Measurements from ENCODE around the gene RABGAP1L. TPM values are rescaled to one million over a fixed set of nuclear protein-coding genes. Genes with fewer than 3 reads are reported as not detected.
"Not testable (repeated sequence)": the region's sequence is repeated elsewhere in the genome, so short reads cannot be mapped to it uniquely, and the experiment has no call there.

RABGAP1L gene
- total RNA-seq, 1 donor from 2014 or later = 28.0 TPM

DNA sequence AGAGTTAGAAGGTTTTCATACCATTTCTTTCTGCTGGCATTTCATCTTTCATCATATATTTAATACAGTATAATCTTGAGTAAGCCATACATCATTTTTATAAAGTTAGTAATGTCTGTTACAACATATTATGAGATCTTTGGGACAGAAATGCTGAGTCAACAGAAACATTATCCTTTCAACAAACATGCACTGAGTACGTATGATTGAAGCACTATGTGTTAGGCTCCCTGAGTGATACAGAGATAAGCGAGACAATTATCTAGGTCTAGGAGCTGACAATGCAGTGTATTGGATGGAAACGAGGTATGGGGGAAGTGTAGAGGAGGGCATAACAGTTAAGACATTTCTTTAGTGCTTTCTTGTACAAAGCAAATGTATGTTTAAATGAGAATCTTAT lies 268.7 kb downstream of the RABGAP1L start:
- no peak for DNase-seq (ENCODE audit: low read depth, low spot score)

DNA sequence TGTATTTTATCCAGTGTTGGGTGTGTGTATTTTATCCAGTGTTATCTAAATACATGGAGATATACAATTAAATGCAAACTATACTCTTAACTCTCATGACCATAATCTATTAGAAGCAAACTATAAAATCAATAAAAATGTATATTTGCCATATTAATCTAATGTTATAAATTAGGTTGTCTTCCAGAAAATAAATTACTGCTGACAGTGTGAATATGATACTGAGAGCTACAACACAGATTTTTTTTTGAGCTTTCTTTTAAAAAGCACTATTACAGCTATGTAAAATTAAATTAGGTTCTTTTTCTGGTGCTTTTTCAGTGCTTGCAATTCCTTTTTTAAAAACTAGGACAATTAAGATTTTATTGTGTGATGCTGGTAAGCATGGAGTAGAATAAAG lies 269.4 kb downstream of the RABGAP1L start:
- DNase-seq (ENCODE audit: low read depth, low spot score) = no peak

DNA sequence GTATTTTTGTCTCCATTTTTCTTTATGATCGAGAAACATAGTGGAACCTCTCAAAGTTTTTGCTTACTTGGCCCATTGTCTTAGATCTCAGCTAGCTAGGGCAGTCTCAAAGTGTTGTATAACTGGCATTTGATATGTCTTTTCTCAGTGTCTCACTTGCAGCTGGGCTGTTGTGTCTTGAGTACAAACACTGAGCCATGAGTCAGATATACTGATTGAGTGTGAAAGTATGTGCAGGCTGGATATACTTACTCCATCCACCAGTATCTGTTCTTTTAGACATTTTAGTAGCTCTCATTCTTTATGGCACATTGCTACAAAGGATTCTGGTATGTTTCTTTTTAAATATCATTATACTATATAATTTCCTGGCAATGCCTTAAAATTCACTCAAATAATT lies 274.1 kb downstream of the RABGAP1L start:
- DNase-seq (ENCODE audit: low read depth, low spot score) = no peak

DNA sequence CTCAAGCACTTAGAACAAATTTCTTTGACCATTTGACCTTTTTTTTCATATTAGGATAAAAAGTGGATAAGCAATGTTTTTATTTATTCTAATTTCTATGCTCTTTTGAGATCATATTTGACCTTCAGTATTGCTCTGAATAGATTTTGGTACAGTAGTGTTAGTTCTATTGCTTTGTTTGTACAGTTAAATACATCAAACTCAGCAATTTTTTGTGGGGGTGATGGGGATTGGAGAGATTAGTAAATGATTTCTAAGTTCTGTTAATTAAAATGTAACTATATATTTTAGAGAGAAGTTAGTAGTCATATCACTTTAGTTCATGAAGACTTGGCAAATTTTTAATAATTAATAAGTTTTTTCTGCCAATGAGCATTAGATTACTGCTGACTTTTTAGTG lies 286.0 kb downstream of the RABGAP1L start:
- DNase-seq (ENCODE audit: low read depth, low spot score) = no peak

DNA sequence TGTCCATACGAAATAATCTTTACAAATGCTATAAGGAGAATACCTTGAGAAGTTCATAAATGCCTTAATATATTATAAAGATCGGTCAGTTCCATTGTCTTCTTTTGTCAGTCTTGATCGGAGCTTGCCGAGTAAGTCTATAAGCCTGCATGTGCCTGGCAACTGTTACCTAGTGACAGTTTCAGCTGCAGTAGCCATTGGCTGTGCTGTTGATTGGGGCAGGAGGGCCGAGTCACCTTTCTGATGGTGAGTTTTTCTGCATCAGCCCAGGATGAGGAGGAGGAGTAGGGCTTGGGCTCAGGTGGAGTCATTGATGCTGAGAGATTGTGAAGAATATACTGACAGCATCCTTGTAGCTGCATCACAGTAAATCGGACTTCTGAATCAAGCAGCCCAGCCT lies 286.5 kb downstream of the RABGAP1L start:
- DNase-seq (ENCODE audit: low read depth, low spot score) = no peak

DNA sequence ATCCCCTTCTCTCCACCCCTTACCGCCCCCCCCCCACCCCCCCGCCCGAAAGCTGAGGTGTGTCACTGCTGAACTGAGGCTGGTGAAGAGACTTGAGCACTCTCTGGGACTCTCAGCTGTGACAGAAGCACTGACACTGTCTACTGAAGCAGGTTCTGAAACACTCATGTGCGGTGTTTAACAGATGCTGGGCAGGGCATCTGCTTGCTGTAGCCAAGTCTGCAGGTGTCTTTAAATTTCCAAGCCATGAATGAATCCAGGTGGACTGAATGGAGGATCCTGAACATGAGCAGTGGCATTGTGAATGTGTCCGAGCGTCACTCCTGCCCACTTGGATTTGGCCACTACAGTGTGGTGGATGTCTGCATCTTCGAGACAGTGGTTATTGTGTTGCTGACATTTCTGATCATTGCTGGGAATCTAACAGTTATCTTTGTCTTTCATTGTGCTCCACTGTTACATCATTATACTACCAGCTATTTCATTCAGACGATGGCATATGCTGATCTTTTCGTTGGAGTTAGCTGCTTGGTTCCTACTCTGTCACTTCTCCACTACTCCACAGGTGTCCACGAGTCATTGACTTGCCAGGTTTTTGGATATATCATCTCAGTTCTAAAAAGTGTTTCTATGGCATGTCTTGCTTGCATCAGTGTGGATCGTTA lies 288.7 kb downstream of the RABGAP1L start, which contains the start of gene GPR52:
Gene GPR52 (plus strand): TSS at position 99 of the 665 bp plus-strand sequence. CDS start 148 bp downstream, at position 247.
- no peak for DNase-seq (ENCODE audit: low read depth, low spot score)

DNA sequence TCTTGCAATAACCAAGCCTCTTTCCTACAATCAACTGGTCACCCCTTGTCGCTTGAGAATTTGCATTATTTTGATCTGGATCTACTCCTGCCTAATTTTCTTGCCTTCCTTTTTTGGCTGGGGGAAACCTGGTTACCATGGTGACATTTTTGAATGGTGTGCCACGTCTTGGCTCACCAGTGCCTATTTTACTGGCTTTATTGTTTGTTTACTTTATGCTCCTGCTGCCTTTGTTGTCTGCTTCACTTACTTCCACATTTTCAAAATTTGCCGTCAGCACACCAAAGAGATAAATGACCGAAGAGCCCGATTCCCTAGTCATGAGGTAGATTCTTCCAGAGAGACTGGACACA lies 289.2 kb downstream of the RABGAP1L start:
- DNase-seq (ENCODE audit: low read depth, low spot score) = no peak

DNA sequence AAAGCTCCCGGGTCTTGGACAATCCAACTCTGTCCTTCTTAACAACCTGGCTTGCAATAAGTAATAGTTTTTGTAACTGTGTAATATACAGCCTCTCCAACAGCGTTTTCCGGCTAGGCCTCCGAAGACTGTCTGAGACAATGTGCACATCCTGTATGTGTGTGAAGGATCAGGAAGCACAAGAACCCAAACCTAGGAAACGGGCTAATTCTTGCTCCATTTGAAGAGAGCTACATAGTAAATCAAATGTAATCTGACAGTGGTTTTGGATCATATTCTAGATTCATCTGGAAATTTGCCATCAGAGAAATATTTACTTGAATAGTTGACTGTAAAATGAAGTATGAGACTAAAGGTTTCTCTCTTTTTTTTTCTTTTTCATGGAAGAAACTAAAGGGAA lies 289.7 kb downstream of the RABGAP1L start:
- DNase-seq (ENCODE audit: low read depth, low spot score) = no peak

DNA sequence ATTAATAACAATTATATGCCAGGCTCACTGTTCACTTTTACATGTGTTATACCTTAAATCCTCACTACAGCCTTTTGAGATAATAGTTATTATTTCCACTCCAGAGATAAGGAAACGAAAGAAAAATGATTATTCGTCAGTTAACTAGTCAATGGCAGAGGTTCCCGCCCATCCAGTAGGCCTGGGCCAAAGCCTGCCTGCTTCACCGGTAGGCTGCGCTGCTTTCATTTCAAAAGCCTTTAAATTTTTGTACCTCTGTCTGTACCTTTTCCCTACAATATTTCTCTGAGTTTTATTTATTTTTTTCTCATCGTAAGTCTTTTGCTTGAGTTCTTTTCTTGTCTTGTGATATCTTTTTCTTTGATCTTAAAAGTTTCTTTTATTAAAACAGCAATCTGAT lies 292.1 kb downstream of the RABGAP1L start:
- no peak for DNase-seq (ENCODE audit: low read depth, low spot score)

DNA sequence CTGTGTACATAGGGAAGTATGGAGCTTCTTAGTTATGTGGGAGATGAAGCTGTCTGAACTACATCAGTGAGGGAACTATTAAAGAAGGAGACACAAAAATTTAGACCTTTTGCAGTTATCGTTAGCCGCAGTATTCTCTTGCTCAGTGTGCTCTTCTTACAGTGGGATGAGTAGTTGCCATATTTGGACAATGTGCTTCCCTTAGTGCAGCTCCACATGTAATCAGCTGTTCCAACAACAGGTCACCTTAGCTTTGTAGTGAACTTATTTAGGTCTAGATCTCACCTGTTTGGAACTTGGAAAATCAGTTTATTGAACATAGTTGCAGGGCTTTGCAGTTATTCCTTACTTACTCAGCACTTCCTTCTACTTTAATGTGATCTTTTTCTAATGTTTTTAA lies 306.5 kb downstream of the RABGAP1L start:
- no peak for DNase-seq (ENCODE audit: low read depth, low spot score)

DNA sequence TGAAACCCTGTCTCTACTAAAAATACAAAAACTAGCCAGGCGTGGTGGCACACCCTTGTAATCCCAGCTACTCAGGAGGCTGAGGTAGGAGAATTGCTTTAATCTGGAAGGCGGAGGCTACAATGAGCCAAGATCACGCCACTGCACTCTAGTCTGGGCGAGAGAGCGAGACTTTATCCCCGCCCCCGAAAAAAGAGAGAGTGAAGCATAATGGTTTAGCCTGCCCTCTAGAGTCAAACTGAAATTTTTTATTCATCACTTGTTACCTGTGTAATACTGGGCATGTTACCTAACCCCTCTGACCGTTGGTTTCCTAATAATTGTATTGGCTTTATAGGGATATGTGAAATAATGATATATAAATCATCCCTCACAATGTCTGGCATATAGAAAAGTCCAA lies 307.3 kb downstream of the RABGAP1L start:
- no peak for DNase-seq (ENCODE audit: low read depth, low spot score)

DNA sequence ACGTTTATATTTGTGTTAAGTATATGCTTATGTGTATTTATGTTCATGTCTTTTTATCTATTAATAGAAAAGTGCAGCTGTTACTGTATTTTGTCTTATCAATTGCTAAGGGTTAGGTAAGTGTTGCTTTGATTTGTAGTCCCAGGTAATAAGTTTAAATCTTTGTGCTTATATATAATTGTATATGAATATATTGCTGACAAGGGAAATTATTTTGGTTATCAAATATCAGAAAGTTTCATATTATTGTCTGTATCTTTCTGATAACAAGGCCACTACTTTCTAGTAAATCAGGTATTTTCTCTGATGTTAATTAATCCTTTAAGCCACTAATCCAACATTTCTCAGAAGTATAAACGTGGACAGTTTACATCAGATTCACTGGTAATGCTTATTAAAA lies 309.7 kb downstream of the RABGAP1L start:
- DNase-seq (ENCODE audit: low read depth, low spot score) = no peak

DNA sequence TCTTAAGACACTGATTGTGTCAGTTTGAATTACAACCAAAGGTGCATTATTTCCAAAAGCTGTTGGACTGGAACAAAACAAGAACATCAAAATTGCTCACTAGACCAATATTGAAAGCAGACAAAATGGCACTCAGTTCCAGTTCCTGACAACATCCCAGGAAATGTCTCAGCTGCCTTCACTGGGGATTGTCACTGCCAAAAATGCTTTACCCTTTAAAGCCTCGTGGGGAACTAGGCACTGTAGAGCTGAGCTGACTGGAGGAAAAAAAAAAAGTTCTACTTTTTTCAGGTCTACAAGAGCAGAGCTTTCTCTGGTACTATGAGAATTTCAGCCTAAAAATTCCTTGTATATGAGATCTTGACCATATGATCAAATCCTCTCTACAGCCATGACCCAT lies 310.4 kb downstream of the RABGAP1L start:
- DNase-seq (ENCODE audit: low read depth, low spot score) = no peak

DNA sequence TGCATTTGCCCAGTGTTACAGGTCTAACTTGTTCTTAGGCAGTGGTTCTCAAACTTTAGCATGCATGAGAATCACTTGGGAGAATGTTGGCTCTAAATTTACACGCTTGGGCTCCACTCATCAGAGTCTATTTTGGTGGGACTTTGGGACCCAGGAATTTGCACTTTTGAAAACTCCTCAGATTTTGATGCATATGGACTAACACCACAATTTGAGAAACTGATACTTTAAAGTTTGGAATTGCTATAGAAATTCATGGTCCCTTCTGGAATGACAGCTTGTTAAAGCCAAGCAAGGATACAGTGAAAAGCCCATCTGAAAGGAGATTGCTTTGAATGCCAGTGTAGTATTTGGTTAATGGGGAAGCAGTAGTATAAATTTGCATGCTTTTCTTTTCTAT lies 320.0 kb downstream of the RABGAP1L start:
- DNase-seq (ENCODE audit: low read depth, low spot score) = no peak

DNA sequence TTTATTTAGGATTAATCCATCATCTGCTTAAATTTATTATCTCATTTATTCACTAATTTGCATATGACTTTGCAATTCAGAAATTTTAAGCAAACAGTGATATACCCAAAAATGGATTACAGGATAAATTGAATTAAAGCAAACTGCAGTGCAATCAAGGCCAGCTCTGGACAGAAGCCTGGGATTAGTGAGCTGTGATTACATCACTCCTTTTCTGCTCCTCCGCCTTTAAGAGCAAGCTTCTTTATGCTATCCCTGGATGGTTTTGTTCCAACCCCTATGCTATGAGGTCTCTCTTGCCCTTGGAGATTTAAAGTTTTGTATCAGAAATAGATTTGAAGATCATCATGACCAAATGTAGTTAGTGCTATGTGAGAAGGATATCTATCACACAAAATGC lies 321.0 kb downstream of the RABGAP1L start:
- no peak for DNase-seq (ENCODE audit: low read depth, low spot score)

DNA sequence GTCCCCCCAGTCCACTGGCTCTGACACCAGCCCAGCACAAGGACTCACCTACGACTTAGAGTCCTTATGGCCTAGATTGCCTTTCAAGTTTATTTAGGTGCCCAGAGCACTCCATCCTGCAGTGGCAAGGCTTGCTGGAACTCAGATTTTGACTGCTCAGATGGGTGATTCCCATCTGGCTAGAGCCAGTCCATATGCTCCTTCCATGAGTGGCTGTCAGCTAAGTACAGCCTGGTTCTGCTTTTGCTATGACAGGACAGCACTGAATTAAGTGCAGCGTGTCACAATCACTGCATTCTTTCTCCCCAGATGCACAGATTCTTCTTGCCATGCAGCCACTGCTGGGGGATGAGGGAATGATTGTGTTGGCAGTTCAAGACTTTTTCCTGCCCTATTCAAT lies 332.3 kb downstream of the RABGAP1L start:
- DNase-seq (ENCODE audit: low read depth, low spot score) = no peak

DNA sequence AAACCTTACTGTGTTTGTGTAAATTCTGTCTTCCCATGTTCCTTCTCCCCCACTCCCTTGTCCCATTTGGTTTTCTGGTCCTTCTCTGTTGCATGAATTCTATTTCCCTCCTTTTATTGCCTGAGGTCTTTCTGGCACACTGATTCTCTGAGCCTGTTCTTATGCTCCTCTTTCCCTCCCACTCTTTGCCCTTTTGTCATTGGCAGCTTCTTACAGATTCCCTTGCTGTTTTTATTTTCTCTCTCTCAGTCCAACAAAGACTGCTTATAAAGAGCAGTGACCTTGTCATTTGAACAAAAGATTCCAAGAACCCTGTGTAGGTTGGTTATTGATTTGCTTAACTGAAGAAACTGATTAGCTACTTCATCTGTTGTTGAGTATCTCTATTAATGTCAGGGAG lies 338.2 kb downstream of the RABGAP1L start:
- DNase-seq (ENCODE audit: low read depth, low spot score) = no peak

DNA sequence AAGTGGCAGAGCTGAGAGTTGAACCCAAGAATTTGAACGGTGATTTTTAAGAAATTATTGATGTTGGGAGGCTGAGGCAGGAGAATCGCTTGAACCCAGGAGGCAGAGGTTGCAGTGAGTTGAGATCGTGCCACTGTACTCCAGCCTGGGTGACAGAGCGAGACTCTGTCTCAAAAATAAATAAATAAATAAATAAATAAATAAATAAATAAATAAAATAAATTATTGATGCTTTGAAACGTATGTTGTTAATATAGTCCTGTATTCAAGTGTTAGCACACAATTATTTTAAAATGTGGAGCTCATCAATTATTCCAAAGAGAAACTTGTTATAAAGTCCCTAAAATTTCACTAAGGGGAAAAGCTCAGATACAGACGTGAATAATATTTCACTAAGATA lies 357.4 kb downstream of the RABGAP1L start:
- not testable (repeated sequence) for DNase-seq (ENCODE audit: low read depth, low spot score)

DNA sequence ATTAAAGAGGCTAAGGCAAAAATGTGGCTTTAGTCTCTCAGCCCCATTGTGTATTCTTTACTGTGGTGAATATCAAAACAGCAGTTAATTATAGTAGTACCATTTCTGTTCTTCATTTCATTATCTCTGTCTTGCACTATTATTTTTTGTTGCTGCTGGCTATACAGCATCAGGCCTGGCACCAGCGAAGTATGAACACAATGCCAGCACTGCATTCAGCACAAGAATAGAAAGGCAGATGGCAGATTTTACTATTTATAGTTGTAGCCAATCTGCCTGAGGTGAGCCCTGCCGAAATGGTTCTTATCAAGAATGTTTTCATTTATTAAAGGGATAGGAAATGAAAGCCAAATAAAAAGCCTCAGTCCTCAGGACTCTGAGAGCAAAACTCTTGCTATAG lies 360.5 kb downstream of the RABGAP1L start:
- no peak for DNase-seq (ENCODE audit: low read depth, low spot score)

DNA sequence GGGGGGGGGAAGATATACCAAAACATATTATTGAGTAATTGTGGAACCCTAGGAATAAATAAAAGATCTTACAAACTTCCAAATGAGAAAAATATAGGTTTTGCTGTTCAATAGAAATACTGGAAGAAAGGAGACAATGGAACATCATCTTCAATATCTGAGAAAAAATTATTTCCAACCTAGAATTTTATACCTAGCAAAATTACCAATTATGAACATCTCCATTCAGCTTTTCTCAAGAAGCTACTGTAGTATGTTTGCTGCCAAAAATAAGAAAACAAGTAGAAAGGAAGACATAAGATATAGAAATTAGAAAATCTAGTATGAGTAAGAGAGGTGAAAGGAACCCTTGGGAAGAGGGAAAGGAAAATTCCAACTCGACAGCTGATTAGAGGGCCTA lies 372.4 kb downstream of the RABGAP1L start:
- no peak for DNase-seq (ENCODE audit: low read depth, low spot score)

DNA sequence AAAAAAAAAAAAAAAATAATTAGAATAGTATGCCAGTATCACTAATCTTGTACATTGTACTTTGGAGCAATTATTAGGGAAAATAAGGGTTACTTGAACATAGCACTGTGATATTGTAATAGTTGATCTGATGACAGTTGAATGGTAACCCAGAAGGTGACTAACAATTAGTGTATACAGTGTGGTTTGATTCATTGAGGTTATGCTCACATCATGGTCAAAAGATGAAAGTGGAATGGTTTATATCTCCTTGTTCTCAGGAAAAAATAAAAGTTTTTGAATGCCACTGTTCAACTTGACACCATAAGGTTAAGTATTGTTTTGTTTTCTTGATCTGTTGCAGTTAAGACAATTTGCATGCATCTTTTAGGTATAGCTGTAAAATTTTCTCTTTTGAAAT lies 375.5 kb downstream of the RABGAP1L start:
- no peak for DNase-seq (ENCODE audit: low read depth, low spot score)

DNA sequence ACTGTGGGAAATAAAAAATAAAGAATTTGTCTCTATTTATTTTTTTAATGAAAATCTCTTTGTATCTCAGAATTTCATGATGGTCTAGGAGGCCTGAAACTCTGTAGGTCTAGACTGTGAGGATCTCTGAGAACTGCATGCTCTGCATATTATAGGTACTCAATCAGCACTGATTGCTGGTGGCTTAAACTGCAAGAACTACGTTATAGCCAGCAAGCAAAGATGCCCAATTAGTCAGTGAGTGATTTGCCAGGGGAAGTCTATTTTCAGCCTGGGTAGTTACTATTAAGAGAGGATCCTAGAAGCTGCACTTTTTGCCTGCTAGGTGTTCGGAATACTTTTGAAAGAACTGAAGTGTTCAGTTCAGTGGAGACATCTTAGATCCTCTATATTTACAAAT lies 375.9 kb downstream of the RABGAP1L start:
- DNase-seq (ENCODE audit: low read depth, low spot score) = no peak

DNA sequence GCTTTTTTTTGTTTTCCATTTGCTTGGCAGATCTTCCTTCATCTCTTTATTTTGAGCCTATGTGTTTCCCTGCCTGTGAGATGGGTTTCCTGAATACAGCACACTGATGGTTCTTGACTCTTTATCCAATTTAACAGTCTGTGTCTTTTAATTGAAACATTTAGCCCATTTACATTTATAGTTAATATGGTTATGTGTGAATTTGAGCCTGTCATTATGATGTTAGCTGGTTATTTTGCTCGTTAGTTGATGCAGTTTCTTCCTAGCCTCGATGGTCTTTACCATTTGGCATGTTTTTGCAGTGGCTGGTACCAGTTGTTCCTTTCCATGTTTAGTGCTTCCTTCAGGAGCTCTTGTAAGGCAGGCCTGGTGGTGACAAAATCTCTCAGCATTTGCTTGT lies 384.1 kb downstream of the RABGAP1L start:
- not testable (repeated sequence) for DNase-seq (ENCODE audit: low read depth, low spot score)

DNA sequence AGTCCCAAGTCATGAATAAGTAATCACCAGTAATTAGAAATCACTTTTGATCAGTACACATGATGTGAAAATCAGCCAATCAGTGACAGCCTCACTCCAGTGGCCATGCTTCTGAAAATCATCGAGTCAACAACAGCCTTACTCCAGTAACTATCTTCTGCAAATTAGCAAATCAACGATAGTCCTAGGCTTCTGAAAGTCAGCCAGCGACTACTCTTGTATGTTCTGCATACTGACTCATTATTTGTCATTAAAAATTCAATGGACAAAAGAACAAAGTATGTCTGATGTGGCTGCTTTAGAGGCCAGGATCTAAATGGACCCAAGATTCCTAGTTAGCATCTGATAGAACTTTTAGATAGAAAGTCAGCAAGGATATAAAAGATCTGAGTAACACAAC lies 391.0 kb downstream of the RABGAP1L start:
- no peak for DNase-seq (ENCODE audit: low read depth, low spot score)
